GM12878 (cell line): Measurements from ENCODE around the gene OTULIN. TPM values are rescaled to one million over a fixed set of nuclear protein-coding genes. Genes with fewer than 3 reads are reported as not detected.
A peak's percentile ranks its signal among the peaks of the same experiment; 100 is the strongest.

Experiments
- ATF3 ChIP-seq: IDR thresholded peaks from 2 replicates; pipeline ENCODE4 v1.6.1; 2011; ENCODE audit warnings: low read depth, mild to moderate bottlenecking, low read length, moderate library complexity, borderline replicate concordance; ENCODE audit errors: extremely low read depth
- CHD1 ChIP-seq: IDR thresholded peaks from 2 replicates; pipeline ENCODE4 v1.6.1; 2012; ENCODE audit warnings: low read depth, low read length, improper control_type of control experiment
- HDAC6 ChIP-seq: fragments of 200-600 bp; sonication (generic); IDR thresholded peaks from one replicate; pipeline ENCODE4 v1.8.0; 2017; ENCODE audit warnings: antibody characterized with exemption; ENCODE audit not compliant: unreplicated experiment
- HDGF ChIP-seq: fragments of 450-650 bp; IDR thresholded peaks from 2 replicates; pipeline ENCODE4 v1.6.1; 2016; ENCODE audit warnings: antibody characterized with exemption
- IRF3 ChIP-seq: fragments of 450-650 bp; IDR thresholded peaks from 2 replicates; pipeline ENCODE4 v1.6.1; 2014; ENCODE audit warnings: mild to moderate bottlenecking
- MLLT1 ChIP-seq: fragments of 450-650 bp; IDR thresholded peaks from 2 replicates; pipeline ENCODE4 v1.6.1; 2016; ENCODE audit warnings: mild to moderate bottlenecking
- MTA3 ChIP-seq: IDR thresholded peaks from 2 replicates; pipeline ENCODE4 v1.6.1; 2012; ENCODE audit warnings: low read length, inconsistent platforms, borderline replicate concordance
- NBN ChIP-seq: fragments of 450-650 bp; IDR thresholded peaks from 2 replicates; pipeline ENCODE4 v1.6.1; 2016
- NFYA ChIP-seq: IDR thresholded peaks from 2 replicates; pipeline ENCODE4 v1.6.1; 2011; ENCODE audit warnings: low read depth, mild to moderate bottlenecking, low read length, improper control_type of control experiment, borderline replicate concordance
- NFYB ChIP-seq: IDR thresholded peaks from 2 replicates; pipeline ENCODE4 v1.6.1; 2011; ENCODE audit warnings: low read depth, mild to moderate bottlenecking, low read length, improper control_type of control experiment, moderate library complexity; ENCODE audit not compliant: insufficient read depth
- NKRF ChIP-seq: fragments of 450-650 bp; conservative IDR thresholded peaks from 2 replicates; pipeline ENCODE4 v1.6.1; 2017; ENCODE audit warnings: mild to moderate bottlenecking, moderate library complexity
- POLR2AphosphoS2 ChIP-seq: IDR thresholded peaks from 2 replicates; pipeline ENCODE4 v1.6.1; 2011; ENCODE audit warnings: low read depth, mild to moderate bottlenecking, low read length, improper control_type of control experiment, moderate library complexity
- RB1 ChIP-seq: fragments of 450-650 bp; formaldehyde crosslinking; IDR thresholded peaks from 2 replicates; pipeline ENCODE4 v1.6.1; 2017; ENCODE audit warnings: mild to moderate bottlenecking, borderline replicate concordance
- RELA ChIP-seq: fragments of 450-650 bp; IDR thresholded peaks from 2 replicates; pipeline ENCODE4 v1.8.0; 2014; ENCODE audit warnings: borderline replicate concordance; ENCODE audit not compliant: partially characterized antibody
- SPI1 ChIP-seq: IDR thresholded peaks from 2 replicates; pipeline ENCODE4 v1.6.1; 2011; ENCODE audit warnings: low read depth, mild to moderate bottlenecking, low read length, moderate library complexity, borderline replicate concordance; ENCODE audit not compliant: insufficient read depth
- SREBF2 ChIP-seq: IDR thresholded peaks from 2 replicates; pipeline ENCODE4 v1.6.1; 2012; ENCODE audit warnings: mild to moderate bottlenecking, low read length
- SRF ChIP-seq, 2 experiments: IDR thresholded peaks; 2 replicates each; pipeline ENCODE4 v1.6.1; 2011; ENCODE audit warnings: low read depth in 2 of 2, low read length in 2 of 2, mild to moderate bottlenecking in 1 of 2, moderate library complexity in 1 of 2
- USF2 ChIP-seq: IDR thresholded peaks from 2 replicates; pipeline ENCODE4 v1.6.1; 2011; ENCODE audit warnings: low read depth, low read length, improper control_type of control experiment, borderline replicate concordance
- WRNIP1 ChIP-seq: IDR thresholded peaks from 2 replicates; pipeline ENCODE4 v1.6.1; 2011; ENCODE audit warnings: low read depth, low read length, improper control_type of control experiment, borderline replicate concordance
- YBX1 ChIP-seq: fragments of 450-650 bp; IDR thresholded peaks from 2 replicates; pipeline ENCODE4 v1.6.1; 2016; ENCODE audit warnings: antibody characterized with exemption
- polyA plus RNA-seq, 11 experiments: library from polyadenylated mRNA; depleted of rRNA in 4 of 11; unstranded in 6 of 11; stranded (reverse) in 5 of 11; fragments of >200 nt; fragmentation: Nextera tagmentation in 4 of 11; fragmentation: Illumina TruSeq in 1 of 11; extraction: Ambion mirVana in 4 of 11; extraction: Trizol in 1 of 11; gene quantifications; 1 replicate in 1 of 11; 2 replicates in 10 of 11; pipeline versions ENCODE4 v1.2.1 to v1.2.3, GENCODE V29; 2011 to 2016; ENCODE audit warnings: inconsistent platforms in 2 of 11, missing spikeins in 2 of 11, low read depth in 1 of 11
- total RNA-seq, 4 experiments: library from RNA; depleted of rRNA in 3 of 4; stranded (reverse); fragments of >200 nt in 3 of 4; fragmentation: Illumina TruSeq in 1 of 4; extraction: Trizol in 1 of 4; gene quantifications; 2 replicates each; pipeline versions ENCODE4 v1.2.1 to v1.2.3, GENCODE V29; 2013 to 2021
- TF ChIP-seq, protein P1 (sequence below): fragments of 450-650 bp; IDR thresholded peaks from 2 replicates; pipeline ENCODE4 v1.6.1; 2017; ENCODE audit warnings: mild to moderate bottlenecking, low read depth, inconsistent platforms; ENCODE audit not compliant: poor library complexity, severe bottlenecking

Gene OTULIN
- total and polyA plus RNA-seq, 10 of the 15 experiments (the other 5 are each of a cell fraction or from before 2014, with no cell fraction given) = 6.6 to 70.5 (median 28.7) TPM

DNA sequence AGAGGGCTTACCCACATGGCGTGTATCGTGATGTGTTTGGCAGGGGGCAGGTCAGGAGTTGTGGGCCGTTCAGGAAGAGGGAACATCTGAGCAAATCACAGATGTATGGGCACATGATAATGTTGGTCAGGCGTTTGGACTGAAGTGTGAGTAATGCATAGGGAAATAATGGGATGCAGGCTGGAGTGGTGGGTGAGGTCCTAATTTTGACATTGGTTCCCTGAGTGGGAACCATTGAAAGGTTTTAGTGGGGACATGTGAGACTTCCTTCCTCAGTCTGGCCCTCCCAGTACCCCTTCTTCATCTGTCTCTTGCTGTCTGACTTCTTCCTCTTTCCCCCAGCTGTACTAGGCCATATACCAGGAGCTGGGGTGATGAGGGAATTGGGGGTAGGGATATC, 7.6 kb downstream of the OTULIN start (continued):
- TF ChIP-seq SRF (IDR thresholded peaks at IDR 0.05; ENCODE audit: low read depth in 2 of 2, low read length in 2 of 2) = no peak
- no peak for TF ChIP-seq HDGF
- TF ChIP-seq NFYB = no peak
- TF ChIP-seq IRF3 = no peak
- 0 out of 2 replicates have a peak, but pooled peaks have one; percentile 75 for TF ChIP-seq WRNIP1
- TF ChIP-seq, protein P1, sequence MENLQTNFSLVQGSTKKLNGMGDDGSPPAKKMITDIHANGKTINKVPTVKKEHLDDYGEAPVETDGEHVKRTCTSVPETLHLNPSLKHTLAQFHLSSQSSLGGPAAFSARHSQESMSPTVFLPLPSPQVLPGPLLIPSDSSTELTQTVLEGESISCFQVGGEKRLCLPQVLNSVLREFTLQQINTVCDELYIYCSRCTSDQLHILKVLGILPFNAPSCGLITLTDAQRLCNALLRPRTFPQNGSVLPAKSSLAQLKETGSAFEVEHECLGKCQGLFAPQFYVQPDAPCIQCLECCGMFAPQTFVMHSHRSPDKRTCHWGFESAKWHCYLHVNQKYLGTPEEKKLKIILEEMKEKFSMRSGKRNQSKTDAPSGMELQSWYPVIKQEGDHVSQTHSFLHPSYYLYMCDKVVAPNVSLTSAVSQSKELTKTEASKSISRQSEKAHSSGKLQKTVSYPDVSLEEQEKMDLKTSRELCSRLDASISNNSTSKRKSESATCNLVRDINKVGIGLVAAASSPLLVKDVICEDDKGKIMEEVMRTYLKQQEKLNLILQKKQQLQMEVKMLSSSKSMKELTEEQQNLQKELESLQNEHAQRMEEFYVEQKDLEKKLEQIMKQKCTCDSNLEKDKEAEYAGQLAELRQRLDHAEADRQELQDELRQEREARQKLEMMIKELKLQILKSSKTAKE = no peak
- 0 out of 2 replicates have a peak, but pooled peaks have one; percentile 41 for TF ChIP-seq MLLT1
- no peak for TF ChIP-seq YBX1
- no peak for TF ChIP-seq RELA
- no peak for TF ChIP-seq HDAC6
- TF ChIP-seq NFYA = no peak
- TF ChIP-seq CHD1 = no peak
- TF ChIP-seq NBN = peak; percentile 17; the same call in 1 of the 2 replicates
- peak; percentile 32; the same call in 1 of the 2 replicates for TF ChIP-seq SPI1
- TF ChIP-seq RB1 = no peak
- no peak for TF ChIP-seq SREBF2
- TF ChIP-seq POLR2AphosphoS2 = no peak
- no peak for TF ChIP-seq NKRF
- no peak for TF ChIP-seq MTA3
- TF ChIP-seq ATF3 = no peak
- no peak for TF ChIP-seq USF2
